Liver (tissue), 9 donors: Measurements from ENCODE around the gene PNKD. TPM values are rescaled to one million over a fixed set of nuclear protein-coding genes. Genes with fewer than 3 reads are reported as not detected.

Source experiments
- DNase-seq: peaks from one replicate; pipeline ENCODE4 v3.0.0-alpha.2; 2017; ENCODE audit warnings: low spot score
- H3K27ac ChIP-seq, 2 donors: one replicate each; pipeline ENCODE4 v1.7.0; 2013; ENCODE audit warnings: inconsistent platforms in 2 of 2, low read length in 2 of 2, control low read depth in 1 of 2, low read depth in 1 of 2, mild to moderate bottlenecking in 1 of 2
- H3K27me3 ChIP-seq, 4 donors: one replicate each; pipeline versions ENCODE4 v1.6.1 to v1.7.0; 2013; ENCODE audit warnings: low read length in 3 of 4, inconsistent platforms in 1 of 4, mild to moderate bottlenecking in 1 of 4, moderate library complexity in 1 of 4; ENCODE audit not compliant: control insufficient read depth in 4 of 4, insufficient read depth in 4 of 4
- H3K36me3 ChIP-seq, 4 donors: one replicate each; pipeline versions ENCODE4 v1.6.1 to v1.7.0; 2013; ENCODE audit warnings: low read length in 3 of 4, mild to moderate bottlenecking in 3 of 4, low read depth in 1 of 4, moderate library complexity in 1 of 4; ENCODE audit not compliant: control insufficient read depth in 4 of 4, insufficient read depth in 3 of 4
- H3K4me1 ChIP-seq, 4 donors: one replicate each; pipeline versions ENCODE4 v1.6.1 to v1.7.0; 2013; ENCODE audit warnings: low read length in 3 of 4, mild to moderate bottlenecking in 3 of 4, moderate library complexity in 1 of 4; ENCODE audit not compliant: control insufficient read depth in 4 of 4, insufficient read depth in 4 of 4
- H3K4me3 ChIP-seq, 3 donors: one replicate each; pipeline versions ENCODE4 v1.6.1 to v1.7.0; 2013; ENCODE audit warnings: low read length in 3 of 3, control low read depth in 1 of 3, low read depth in 1 of 3, mild to moderate bottlenecking in 1 of 3
- H3K9ac ChIP-seq, 2 donors: one replicate each; pipeline ENCODE4 v1.7.0; 2013; ENCODE audit warnings: low read length in 2 of 2, mild to moderate bottlenecking in 2 of 2, moderate library complexity in 2 of 2, control low read depth in 1 of 2, low read depth in 1 of 2
- H3K9me3 ChIP-seq, 4 donors: one replicate each; pipeline versions ENCODE4 v1.6.1 to v1.7.0; 2013; ENCODE audit warnings: low read length in 3 of 4; ENCODE audit not compliant: control insufficient read depth in 4 of 4
- EGR1 ChIP-seq, 2 donors: IDR thresholded peaks; 2 replicates each; pipeline ENCODE4 v1.6.1; 2016 to 2018; ENCODE audit warnings: antibody characterized with exemption in 2 of 2, low read depth in 2 of 2
- FOXA1 ChIP-seq: IDR thresholded peaks from 2 replicates; pipeline ENCODE4 v1.6.1; 2016; ENCODE audit warnings: antibody characterized with exemption
- FOXA2 ChIP-seq: IDR thresholded peaks from 2 replicates; pipeline ENCODE4 v1.6.1; 2016; ENCODE audit warnings: antibody characterized with exemption
- GABPA ChIP-seq, 2 donors: IDR thresholded peaks in 1 of 2; conservative IDR thresholded peaks in 1 of 2; 2 replicates each; pipeline ENCODE4 v1.6.1; 2016; ENCODE audit warnings: antibody characterized with exemption in 2 of 2, mild to moderate bottlenecking in 1 of 2, moderate library complexity in 1 of 2
- HNF4A ChIP-seq, 2 donors: conservative IDR thresholded peaks; 2 replicates each; pipeline ENCODE4 v1.6.1; 2016; ENCODE audit warnings: antibody characterized with exemption in 2 of 2, mild to moderate bottlenecking in 2 of 2
- HNF4G ChIP-seq: IDR thresholded peaks from 2 replicates; pipeline ENCODE4 v1.6.1; 2016; ENCODE audit warnings: antibody characterized with exemption
- JUND ChIP-seq, 2 donors: IDR thresholded peaks; 2 replicates each; pipeline ENCODE4 v1.6.1; 2016; ENCODE audit warnings: antibody characterized with exemption in 2 of 2
- NR2F2 ChIP-seq: IDR thresholded peaks from 2 replicates; pipeline ENCODE4 v1.6.1; 2016; ENCODE audit warnings: antibody characterized with exemption
- RAD21 ChIP-seq, 2 donors: IDR thresholded peaks; 2 replicates each; pipeline ENCODE4 v1.6.1; 2016; ENCODE audit warnings: antibody characterized with exemption in 2 of 2, mild to moderate bottlenecking in 2 of 2
- RXRA ChIP-seq, 2 donors: IDR thresholded peaks; 2 replicates each; pipeline ENCODE4 v1.6.1; 2017 to 2018; ENCODE audit warnings: antibody characterized with exemption in 2 of 2, mild to moderate bottlenecking in 1 of 2
- SP1 ChIP-seq: IDR thresholded peaks from 2 replicates; pipeline ENCODE4 v1.6.1; 2018; ENCODE audit warnings: antibody characterized with exemption, mild to moderate bottlenecking
- TAF1 ChIP-seq: conservative IDR thresholded peaks from 2 replicates; pipeline ENCODE4 v1.6.1; 2016; ENCODE audit warnings: antibody characterized with exemption, mild to moderate bottlenecking
- YY1 ChIP-seq: IDR thresholded peaks from 2 replicates; pipeline ENCODE4 v1.6.1; 2016; ENCODE audit warnings: antibody characterized with exemption, mild to moderate bottlenecking
- WGBS: extraction: QIAGEN DNeasy Blood & Tissue Kit; methylation state at CpG from one replicate; pipeline ENCODE4 v1.1.7; 2013; 5-methylcytosine and 5-hydroxymethylcytosine counted together
- polyA plus RNA-seq, 2 donors: library from polyadenylated mRNA; stranded (reverse) in 1 of 2; unstranded in 1 of 2; fragments of 200-250 nt in 1 of 2; fragments of >200 nt in 1 of 2; fragmentation: Nextera tagmentation in 1 of 2; extraction: Ambion mirVana in 1 of 2; gene quantifications; one replicate each; pipeline versions ENCODE4 v1.2.1 to v1.2.3, GENCODE V29; 2013 to 2015
- total RNA-seq, 2 donors: library from RNA; depleted of rRNA; stranded (reverse); fragments of >200 nt; gene quantifications; one replicate each; pipeline ENCODE4 v1.2.3, GENCODE V29; 2014
- TF ChIP-seq, protein P1 (sequence below): IDR thresholded peaks from 2 replicates; pipeline ENCODE4 v1.6.1; 2016; ENCODE audit warnings: antibody characterized with exemption
- TF ChIP-seq, protein P2 (sequence below): IDR thresholded peaks from 2 replicates; pipeline ENCODE4 v1.6.1; 2016; ENCODE audit warnings: antibody characterized with exemption, mild to moderate bottlenecking
- TF ChIP-seq, protein P3 (sequence below): IDR thresholded peaks from 2 replicates; pipeline ENCODE4 v1.6.1; 2016; ENCODE audit warnings: antibody characterized with exemption
- TF ChIP-seq, protein P4 (sequence below): IDR thresholded peaks from 2 replicates; pipeline ENCODE4 v1.6.1; 2016; ENCODE audit warnings: antibody characterized with exemption
- donor health status: healthy.
- donor health status: healthy.
- donor health status: healthy.
- donor health status: healthy.
- donor health status: healthy.

PNKD gene
- total and polyA plus RNA-seq, 4 donors: 28.5 to 161 (median 94.9) TPM

DNA sequence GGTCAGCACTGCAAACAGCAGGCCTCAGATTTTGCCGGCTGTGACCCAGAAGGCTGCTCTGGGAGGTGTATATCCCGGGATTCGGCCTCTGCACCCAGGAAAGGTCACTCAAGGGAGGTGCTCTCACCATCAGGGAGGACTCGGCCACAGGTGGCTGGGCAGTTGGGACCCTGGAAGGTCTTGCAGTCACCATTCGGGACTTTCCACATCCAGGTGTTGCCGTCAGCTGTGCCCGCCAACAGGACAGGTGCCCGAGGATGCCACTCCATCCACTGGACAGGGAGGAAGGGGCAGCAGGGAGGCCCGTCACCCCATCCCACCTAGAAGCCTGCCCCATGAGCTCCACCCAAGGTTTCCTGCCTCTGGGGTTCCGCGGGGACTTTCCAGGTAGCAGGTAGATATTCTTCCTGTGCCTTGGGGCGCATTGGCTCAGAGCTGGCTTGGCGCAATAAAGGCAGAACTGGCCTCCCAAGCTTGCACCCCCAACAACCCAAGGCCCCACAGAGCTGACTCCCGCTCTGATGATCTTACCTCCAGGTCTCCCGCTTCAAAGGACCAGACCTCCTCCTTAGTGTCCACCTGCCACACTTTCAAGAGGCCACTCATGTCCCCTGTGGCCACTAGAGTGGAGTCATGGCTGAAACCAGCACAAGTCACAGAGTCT, 3.9 kb upstream of the PNKD start:
- Histone ChIP-seq H3K9me3 (no peaks in the 10 kb centered on the region), H3K27me3 (no peaks in the 10 kb centered on the region), H3K9ac (no peak overlapping the region), H3K27ac (no peak overlapping the region), H3K36me3 (peaks cover 8 to 29% (median 13%) of the 10 kb centered on the region in 4 donors), H3K4me3 (no peak overlapping the region), H3K4me1 (peaks cover 4 to 45% (median 32%) of the 10 kb centered on the region in 4 donors)
- WGBS: 94% methylated on average over 15 of the region's 15 CpGs
- DNase-seq: no peak
- TF ChIP-seq JUND (IDR thresholded peaks at IDR 0.05) (no peak), FOXA1 (no peak), RXRA (IDR thresholded peaks at IDR 0.05) (no peak), TAF1 (no peak), SP1 (no peak), YY1 (no peak), GABPA (IDR thresholded peaks at IDR 0.05 in 1 of 2, conservative IDR thresholded peaks at IDR 0.05 in 1 of 2) (no peak), FOXA2 (no peak), NR2F2 (no peak), HNF4A (conservative IDR thresholded peaks at IDR 0.05) (no peak), EGR1 (IDR thresholded peaks at IDR 0.05; ENCODE audit: low read depth in 2 of 2) (no peak), HNF4G (no peak), RAD21 (IDR thresholded peaks at IDR 0.05) (no peak)
- TF ChIP-seq, protein P1, sequence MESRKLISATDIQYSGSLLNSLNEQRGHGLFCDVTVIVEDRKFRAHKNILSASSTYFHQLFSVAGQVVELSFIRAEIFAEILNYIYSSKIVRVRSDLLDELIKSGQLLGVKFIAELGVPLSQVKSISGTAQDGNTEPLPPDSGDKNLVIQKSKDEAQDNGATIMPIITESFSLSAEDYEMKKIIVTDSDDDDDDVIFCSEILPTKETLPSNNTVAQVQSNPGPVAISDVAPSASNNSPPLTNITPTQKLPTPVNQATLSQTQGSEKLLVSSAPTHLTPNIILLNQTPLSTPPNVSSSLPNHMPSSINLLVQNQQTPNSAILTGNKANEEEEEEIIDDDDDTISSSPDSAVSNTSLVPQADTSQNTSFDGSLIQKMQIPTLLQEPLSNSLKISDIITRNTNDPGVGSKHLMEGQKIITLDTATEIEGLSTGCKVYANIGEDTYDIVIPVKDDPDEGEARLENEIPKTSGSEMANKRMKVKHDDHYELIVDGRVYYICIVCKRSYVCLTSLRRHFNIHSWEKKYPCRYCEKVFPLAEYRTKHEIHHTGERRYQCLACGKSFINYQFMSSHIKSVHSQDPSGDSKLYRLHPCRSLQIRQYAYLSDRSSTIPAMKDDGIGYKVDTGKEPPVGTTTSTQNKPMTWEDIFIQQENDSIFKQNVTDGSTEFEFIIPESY: no peak
- TF ChIP-seq, protein P2, sequence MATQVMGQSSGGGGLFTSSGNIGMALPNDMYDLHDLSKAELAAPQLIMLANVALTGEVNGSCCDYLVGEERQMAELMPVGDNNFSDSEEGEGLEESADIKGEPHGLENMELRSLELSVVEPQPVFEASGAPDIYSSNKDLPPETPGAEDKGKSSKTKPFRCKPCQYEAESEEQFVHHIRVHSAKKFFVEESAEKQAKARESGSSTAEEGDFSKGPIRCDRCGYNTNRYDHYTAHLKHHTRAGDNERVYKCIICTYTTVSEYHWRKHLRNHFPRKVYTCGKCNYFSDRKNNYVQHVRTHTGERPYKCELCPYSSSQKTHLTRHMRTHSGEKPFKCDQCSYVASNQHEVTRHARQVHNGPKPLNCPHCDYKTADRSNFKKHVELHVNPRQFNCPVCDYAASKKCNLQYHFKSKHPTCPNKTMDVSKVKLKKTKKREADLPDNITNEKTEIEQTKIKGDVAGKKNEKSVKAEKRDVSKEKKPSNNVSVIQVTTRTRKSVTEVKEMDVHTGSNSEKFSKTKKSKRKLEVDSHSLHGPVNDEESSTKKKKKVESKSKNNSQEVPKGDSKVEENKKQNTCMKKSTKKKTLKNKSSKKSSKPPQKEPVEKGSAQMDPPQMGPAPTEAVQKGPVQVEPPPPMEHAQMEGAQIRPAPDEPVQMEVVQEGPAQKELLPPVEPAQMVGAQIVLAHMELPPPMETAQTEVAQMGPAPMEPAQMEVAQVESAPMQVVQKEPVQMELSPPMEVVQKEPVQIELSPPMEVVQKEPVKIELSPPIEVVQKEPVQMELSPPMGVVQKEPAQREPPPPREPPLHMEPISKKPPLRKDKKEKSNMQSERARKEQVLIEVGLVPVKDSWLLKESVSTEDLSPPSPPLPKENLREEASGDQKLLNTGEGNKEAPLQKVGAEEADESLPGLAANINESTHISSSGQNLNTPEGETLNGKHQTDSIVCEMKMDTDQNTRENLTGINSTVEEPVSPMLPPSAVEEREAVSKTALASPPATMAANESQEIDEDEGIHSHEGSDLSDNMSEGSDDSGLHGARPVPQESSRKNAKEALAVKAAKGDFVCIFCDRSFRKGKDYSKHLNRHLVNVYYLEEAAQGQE: no peak
- TF ChIP-seq, protein P3, sequence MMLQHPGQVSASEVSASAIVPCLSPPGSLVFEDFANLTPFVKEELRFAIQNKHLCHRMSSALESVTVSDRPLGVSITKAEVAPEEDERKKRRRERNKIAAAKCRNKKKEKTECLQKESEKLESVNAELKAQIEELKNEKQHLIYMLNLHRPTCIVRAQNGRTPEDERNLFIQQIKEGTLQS: no peak
- TF ChIP-seq, protein P4, sequence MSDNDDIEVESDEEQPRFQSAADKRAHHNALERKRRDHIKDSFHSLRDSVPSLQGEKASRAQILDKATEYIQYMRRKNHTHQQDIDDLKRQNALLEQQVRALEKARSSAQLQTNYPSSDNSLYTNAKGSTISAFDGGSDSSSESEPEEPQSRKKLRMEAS: no peak

DNA sequence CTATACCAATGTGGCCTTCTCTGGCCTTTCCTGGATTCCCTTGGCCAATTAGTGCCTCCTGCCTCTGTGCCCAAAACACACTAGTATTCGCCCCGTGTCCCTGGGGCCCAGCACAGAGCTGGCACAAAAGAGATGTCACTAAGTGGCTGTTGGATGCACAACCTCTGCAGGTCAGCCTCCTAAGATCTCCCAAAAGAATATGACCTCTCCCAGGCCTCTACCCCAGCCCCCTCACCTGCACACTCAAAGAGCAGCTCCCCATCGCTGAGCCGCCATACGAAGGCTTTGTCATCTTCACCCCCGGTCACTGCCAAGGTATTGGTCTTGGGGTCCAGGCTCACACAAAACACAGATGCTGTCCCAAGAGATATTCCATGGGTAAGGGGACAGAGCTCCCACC, 3.1 kb upstream of the PNKD start:
- H3K27ac ChIP-seq: no peak overlapping the region
- peaks cover 4 to 53% (median 40%) of the 10 kb centered on the region in 4 donors for H3K4me1 ChIP-seq
- no peaks in the 10 kb centered on the region for H3K9me3 ChIP-seq
- DNase-seq: no peak
- H3K4me3 ChIP-seq: no peak overlapping the region
- H3K27me3 ChIP-seq: no peaks in the 10 kb centered on the region
- 97% methylated on average over 6 of the region's 6 CpGs for WGBS
- H3K9ac ChIP-seq: no peak overlapping the region
- peaks cover 8 to 29% (median 13%) of the 10 kb centered on the region in 4 donors for H3K36me3 ChIP-seq
- TF ChIP-seq GABPA (IDR thresholded peaks at IDR 0.05 in 1 of 2, conservative IDR thresholded peaks at IDR 0.05 in 1 of 2) (no peak), YY1 (no peak), NR2F2 (no peak), FOXA1 (no peak), HNF4G (no peak), TAF1 (no peak), JUND (IDR thresholded peaks at IDR 0.05) (no peak), RAD21 (IDR thresholded peaks at IDR 0.05) (no peak), FOXA2 (no peak), HNF4A (conservative IDR thresholded peaks at IDR 0.05) (no peak)
- TF ChIP-seq, protein P1: no peak
- TF ChIP-seq, protein P3: no peak
- TF ChIP-seq, protein P2: no peak
